H9 (cell line): ENCODE results near the gene MRPL43. TPM values are rescaled to one million over a fixed set of nuclear protein-coding genes. Genes with fewer than 3 reads are reported as not detected.
"Not testable (repeated sequence)": the region's sequence is repeated elsewhere in the genome, so short reads cannot be mapped to it uniquely, and the experiment has no call there.

Experiments used
- DNase-seq: peaks from one replicate; pipeline ENCODE4 v3.0.0-alpha.2; 2017
- H2AFZ ChIP-seq: one replicate; pipeline ENCODE4 v1.6.1; 2013; ENCODE audit warnings: mild to moderate bottlenecking, low read length, control low read depth, moderate library complexity
- H2AK5ac ChIP-seq: 2 replicates; pipeline ENCODE4 v1.6.1; 2013; ENCODE audit warnings: low read length, control low read depth, mixed read lengths; ENCODE audit not compliant: insufficient read length
- H2BK120ac ChIP-seq: one replicate; pipeline ENCODE4 v1.6.1; 2013; ENCODE audit warnings: low read depth, mild to moderate bottlenecking, low read length, control low read depth, inconsistent platforms; ENCODE audit not compliant: poor library complexity, severe bottlenecking
- H2BK12ac ChIP-seq: 2 replicates; pipeline ENCODE4 v1.6.1; 2013; ENCODE audit warnings: low read length, control low read depth, mixed read lengths, low read depth; ENCODE audit not compliant: insufficient read length
- H2BK15ac ChIP-seq: 2 replicates; pipeline ENCODE4 v1.6.1; 2013; ENCODE audit warnings: low read depth, low read length, control low read depth
- H2BK20ac ChIP-seq: one replicate; pipeline ENCODE4 v1.6.1; 2013; ENCODE audit warnings: low read depth, mild to moderate bottlenecking, low read length, control low read depth, inconsistent platforms; ENCODE audit not compliant: poor library complexity, severe bottlenecking
- H2BK5ac ChIP-seq: 2 replicates; pipeline ENCODE4 v1.6.1; 2013; ENCODE audit warnings: low read length, control low read depth, mixed read lengths; ENCODE audit not compliant: insufficient read length
- H3K14ac ChIP-seq: 2 replicates; pipeline ENCODE4 v1.6.1; 2013; ENCODE audit warnings: low read length, control low read depth; ENCODE audit not compliant: insufficient read depth
- H3K18ac ChIP-seq: 2 replicates; pipeline ENCODE4 v1.6.1; 2013; ENCODE audit warnings: low read depth, mild to moderate bottlenecking, mixed read lengths, low read length, control low read depth; ENCODE audit not compliant: insufficient read length
- H3K23ac ChIP-seq: 2 replicates; pipeline ENCODE4 v1.6.1; 2013; ENCODE audit warnings: low read length, control low read depth, mixed read lengths, low read depth; ENCODE audit not compliant: insufficient read length
- H3K23me2 ChIP-seq: 2 replicates; pipeline ENCODE4 v1.6.1; 2013; ENCODE audit warnings: low read depth, mild to moderate bottlenecking, mixed read lengths, low read length, control low read depth; ENCODE audit not compliant: insufficient read length, poor library complexity, severe bottlenecking
- H3K27ac ChIP-seq: 2 replicates; pipeline ENCODE4 v1.5.1; 2013; ENCODE audit warnings: low read length, control low read depth, mixed read lengths, low read depth; ENCODE audit not compliant: insufficient read length
- H3K27me3 ChIP-seq: 2 replicates; pipeline ENCODE4 v1.6.1; 2013; ENCODE audit warnings: low read length, control low read depth, inconsistent platforms; ENCODE audit not compliant: insufficient read depth
- H3K4ac ChIP-seq: 2 replicates; pipeline ENCODE4 v1.6.1; 2013; ENCODE audit warnings: low read depth, mild to moderate bottlenecking, control low read depth, inconsistent platforms, low read length, moderate library complexity
- H3K4me1 ChIP-seq: 2 replicates; pipeline ENCODE4 v1.6.1; 2013; ENCODE audit warnings: low read length, control low read depth, inconsistent platforms; ENCODE audit not compliant: insufficient read depth
- H3K4me2 ChIP-seq: 2 replicates; pipeline ENCODE4 v1.6.1; 2013; ENCODE audit warnings: low read length, control low read depth, mixed read lengths; ENCODE audit not compliant: insufficient read length, insufficient read depth
- H3K56ac ChIP-seq: 2 replicates; pipeline ENCODE4 v1.6.1; 2013; ENCODE audit warnings: low read depth, mild to moderate bottlenecking, mixed read lengths, low read length, control low read depth; ENCODE audit not compliant: insufficient read length
- H3K79me1 ChIP-seq: 2 replicates; pipeline ENCODE4 v1.6.1; 2013; ENCODE audit warnings: low read depth, mild to moderate bottlenecking, moderate library complexity, low read length, control low read depth, inconsistent platforms; ENCODE audit not compliant: insufficient read depth, poor library complexity, severe bottlenecking
- H3K79me2 ChIP-seq: 2 replicates; pipeline ENCODE4 v1.6.1; 2013; ENCODE audit warnings: low read length, control low read depth, inconsistent platforms; ENCODE audit not compliant: insufficient read depth
- H3K9ac ChIP-seq: 2 replicates; pipeline ENCODE4 v1.6.1; 2013; ENCODE audit warnings: low read length, control low read depth, mixed read lengths; ENCODE audit not compliant: insufficient read length; ENCODE audit errors: extremely low read depth
- H3K9me3 ChIP-seq: one replicate; pipeline ENCODE4 v1.6.1; 2013; ENCODE audit warnings: low read depth, low read length, inconsistent platforms; ENCODE audit not compliant: control insufficient read depth
- H3T11ph ChIP-seq: one replicate; pipeline ENCODE4 v1.6.1; 2013; ENCODE audit warnings: mild to moderate bottlenecking, low read length, control low read depth, inconsistent platforms
- H4K20me1 ChIP-seq: one replicate; pipeline ENCODE4 v1.6.1; 2013; ENCODE audit not compliant: control insufficient read depth, insufficient read length, insufficient read depth
- H4K5ac ChIP-seq: 2 replicates; pipeline ENCODE4 v1.6.1; 2013; ENCODE audit warnings: low read depth, mild to moderate bottlenecking, mixed read lengths, low read length, control low read depth; ENCODE audit not compliant: insufficient read length
- H4K8ac ChIP-seq: replicated peaks from 2 replicates; pipeline ENCODE4 v1.6.1; 2013; ENCODE audit warnings: low read length, control low read depth, mixed read lengths, low read depth; ENCODE audit not compliant: insufficient read length
- H4K91ac ChIP-seq: 2 replicates; pipeline ENCODE4 v1.6.1; 2013; ENCODE audit warnings: low read depth, mild to moderate bottlenecking, moderate library complexity, mixed read lengths, low read length, control low read depth; ENCODE audit not compliant: insufficient read length
- H3K27ac Mint-ChIP-seq, 3 experiments: 2 replicates in 2 of 3; 3 replicates in 1 of 3; pipeline ENCODE4 v1.8.0; 2020 to 2021; ENCODE audit warnings: mixed read lengths in 3 of 3, mild to moderate bottlenecking in 1 of 3, moderate library complexity in 1 of 3
- H3K27me3 Mint-ChIP-seq: 2 replicates; pipeline ENCODE4 v1.8.0; 2021; ENCODE audit warnings: low read depth, mild to moderate bottlenecking, moderate library complexity, mixed read lengths
- H3K36me3 Mint-ChIP-seq, 3 experiments: 2 replicates in 2 of 3; 3 replicates in 1 of 3; pipeline ENCODE4 v1.8.0; 2020 to 2021; ENCODE audit warnings: low read depth in 3 of 3, mixed read lengths in 3 of 3; ENCODE audit not compliant: insufficient read depth in 1 of 3
- H3K4me1 Mint-ChIP-seq, 2 experiments: 2 replicates each; pipeline ENCODE4 v1.8.0; 2020; ENCODE audit warnings: mixed read lengths in 2 of 2
- H3K4me3 Mint-ChIP-seq, 2 experiments: 2 replicates in 1 of 2; 3 replicates in 1 of 2; pipeline ENCODE4 v1.8.0; 2020 to 2021; ENCODE audit warnings: mild to moderate bottlenecking in 2 of 2, mixed read lengths in 2 of 2, moderate library complexity in 1 of 2
- H3K9me3 Mint-ChIP-seq, 2 experiments: 2 replicates in 1 of 2; 3 replicates in 1 of 2; pipeline ENCODE4 v1.8.0; 2020; ENCODE audit warnings: mild to moderate bottlenecking in 2 of 2, mixed read lengths in 2 of 2, moderate library complexity in 1 of 2
- WGBS: extraction: QIAGEN DNeasy Blood & Tissue Kit; methylation state at CpG from one replicate; pipeline ENCODE4 v1.1.7; 2013; ENCODE audit warnings: missing lambda C conversion rate, low lambda C conversion rate, mixed read lengths; ENCODE audit not compliant: insufficient read length; ENCODE audit errors: extremely low coverage; 5-methylcytosine and 5-hydroxymethylcytosine counted together
- total RNA-seq: library from RNA; stranded (reverse); gene quantifications from 2 replicates; pipeline ENCODE4 v1.2.1, GENCODE V29; 2021
- TF ChIP-seq, protein P1 (sequence below): fragments of 200-600 bp; sonication (generic); conservative IDR thresholded peaks from 3 replicates; pipeline ENCODE4 v1.8.0; 2021; ENCODE audit warnings: antibody characterized with exemption, mild to moderate bottlenecking

MRPL43 gene
- total RNA-seq, 1 experiment from 2014 or later, result 70.3 TPM

DNA sequence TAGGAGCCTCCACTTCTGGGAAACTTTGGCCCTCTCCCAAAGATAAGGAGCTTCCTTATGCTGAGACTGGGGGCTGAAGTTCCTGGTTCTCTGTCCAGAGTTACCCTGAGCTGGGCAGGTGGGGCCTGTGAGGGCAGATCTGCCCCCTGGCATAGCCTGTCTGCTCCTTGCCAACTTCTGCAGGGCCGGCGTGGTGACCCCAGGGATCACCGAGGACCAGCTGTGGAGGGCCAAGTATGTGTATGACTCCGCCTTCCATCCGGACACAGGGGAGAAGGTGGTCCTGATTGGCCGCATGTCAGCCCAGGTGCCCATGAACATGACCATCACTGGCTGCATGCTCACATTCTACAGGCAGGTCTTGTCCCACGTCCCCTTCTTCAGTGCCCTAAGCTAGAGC, 48.0 kb upstream of the MRPL43 start:
- TF ChIP-seq, protein P1, sequence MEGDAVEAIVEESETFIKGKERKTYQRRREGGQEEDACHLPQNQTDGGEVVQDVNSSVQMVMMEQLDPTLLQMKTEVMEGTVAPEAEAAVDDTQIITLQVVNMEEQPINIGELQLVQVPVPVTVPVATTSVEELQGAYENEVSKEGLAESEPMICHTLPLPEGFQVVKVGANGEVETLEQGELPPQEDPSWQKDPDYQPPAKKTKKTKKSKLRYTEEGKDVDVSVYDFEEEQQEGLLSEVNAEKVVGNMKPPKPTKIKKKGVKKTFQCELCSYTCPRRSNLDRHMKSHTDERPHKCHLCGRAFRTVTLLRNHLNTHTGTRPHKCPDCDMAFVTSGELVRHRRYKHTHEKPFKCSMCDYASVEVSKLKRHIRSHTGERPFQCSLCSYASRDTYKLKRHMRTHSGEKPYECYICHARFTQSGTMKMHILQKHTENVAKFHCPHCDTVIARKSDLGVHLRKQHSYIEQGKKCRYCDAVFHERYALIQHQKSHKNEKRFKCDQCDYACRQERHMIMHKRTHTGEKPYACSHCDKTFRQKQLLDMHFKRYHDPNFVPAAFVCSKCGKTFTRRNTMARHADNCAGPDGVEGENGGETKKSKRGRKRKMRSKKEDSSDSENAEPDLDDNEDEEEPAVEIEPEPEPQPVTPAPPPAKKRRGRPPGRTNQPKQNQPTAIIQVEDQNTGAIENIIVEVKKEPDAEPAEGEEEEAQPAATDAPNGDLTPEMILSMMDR, result no peak
- Histone ChIP-seq H3K18ac (no peak overlapping the region), H3T11ph (no peak overlapping the region), H3K4ac (no peak overlapping the region), H3K14ac (no peak overlapping the region), H3K79me1 (no peaks in the 10 kb centered on the region), H3K27me3 (peaks cover 4% of the 10 kb centered on the region; the same call in 1 of the 2 replicates), H2BK12ac (no peak overlapping the region), H2BK120ac (no peak overlapping the region), H2BK20ac (no peak overlapping the region), H3K79me2 (no peaks in the 10 kb centered on the region), H3K23me2 (peaks cover 13% of the 10 kb centered on the region), H4K20me1 (no peaks in the 10 kb centered on the region), H3K56ac (no peak overlapping the region), H2BK5ac (no peak overlapping the region), H3K4me1 (no peaks in the 10 kb centered on the region), H2AK5ac (no peak overlapping the region), H4K91ac (no peak overlapping the region), H4K5ac (no peak overlapping the region), H3K9ac (no peak overlapping the region), H3K27ac (no peak overlapping the region), H3K23ac (no peak overlapping the region), H3K9me3 (no peaks in the 10 kb centered on the region), H2AFZ (no peak overlapping the region), H4K8ac (no peak overlapping the region), H2BK15ac (no peak overlapping the region), H3K4me2 (no peak overlapping the region)
- Mint-ChIP-seq H3K27ac (no peak overlapping the region), H3K4me1 (peaks cover 14 to 25% of the 10 kb centered on the region in 2 experiments), H3K9me3 (no peaks in the 10 kb centered on the region; a peak in 1 of 5 replicates), H3K36me3 (no peaks in the 10 kb centered on the region), H3K4me3 (no peak overlapping the region), H3K27me3 (peaks cover 80% of the 10 kb centered on the region)
- no peak for DNase-seq
- WGBS, result no CpG with 5 or more reads among the region's 7 CpGs

DNA sequence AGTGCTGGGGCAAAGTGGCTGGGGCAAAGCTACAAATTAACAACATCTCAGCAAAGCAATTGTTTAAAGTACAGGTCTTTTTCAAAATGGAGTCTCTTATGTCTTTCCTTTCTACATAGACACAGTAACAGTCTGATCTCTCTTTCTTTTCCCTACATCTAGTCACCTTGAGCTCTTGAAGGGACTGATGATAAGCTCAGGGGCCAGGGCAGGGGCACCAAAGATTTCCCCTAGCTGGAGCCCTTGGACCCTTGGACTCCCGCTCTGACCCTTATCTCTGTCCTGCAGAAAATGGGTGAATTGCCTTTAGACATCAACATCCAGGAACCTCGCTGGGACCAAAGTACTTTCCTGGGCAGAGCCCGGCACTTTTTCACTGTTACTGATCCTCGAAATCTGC, 47.1 kb upstream of the MRPL43 start:
- H3T11ph ChIP-seq, H3K4me1 ChIP-seq, H2AK5ac ChIP-seq, H3K79me1 ChIP-seq, H2BK120ac ChIP-seq, H2BK12ac ChIP-seq, H3K4me3 Mint-ChIP-seq, H2AFZ ChIP-seq, H4K5ac ChIP-seq, H3K4me2 ChIP-seq, H4K8ac ChIP-seq, H4K91ac ChIP-seq, H3K4ac ChIP-seq, H3K56ac ChIP-seq, H3K27ac ChIP-seq, H3K14ac ChIP-seq, H2BK20ac ChIP-seq, H3K9ac ChIP-seq, H3K9me3 Mint-ChIP-seq, DNase-seq, H2BK15ac ChIP-seq, H3K79me2 ChIP-seq, H3K27me3 ChIP-seq, H3K9me3 ChIP-seq, H2BK5ac ChIP-seq, H3K18ac ChIP-seq, H4K20me1 ChIP-seq, H3K23ac ChIP-seq, H3K36me3 Mint-ChIP-seq, H3K27ac Mint-ChIP-seq: not testable (repeated sequence)
- no CpG with 5 or more reads among the region's 4 CpGs for WGBS
- H3K4me1 Mint-ChIP-seq, result peaks cover 19 to 30% of the 10 kb centered on the region in 2 experiments
- H3K23me2 ChIP-seq, result peaks cover 13% of the 10 kb centered on the region
- peaks cover 75% of the 10 kb centered on the region for H3K27me3 Mint-ChIP-seq
